IMR-90 (cell line): ENCODE data around the gene SRD5A1. TPM values are rescaled to one million over a fixed set of nuclear protein-coding genes. Genes with fewer than 3 reads are reported as not detected.

Experiments
- ATAC-seq: fragments of 200-7000 bp; cut with Tn5 transposase; 2 replicates; pipeline ENCODE4 v1.9.1; 2020; ENCODE audit warnings: low read depth, mild to moderate bottlenecking, moderate library complexity
- BruUV-seq: library from RNA; stranded (reverse); fragments of 400-500 nt; replicated peaks from 2 replicates; lab custom pipeline; 2021; lab: Mats Ljungman, UMichigan
- CTCF ChIA-PET: fragments of 300-600 bp; formaldehyde crosslinking; extraction: SDS; loops from one replicate; lab custom pipeline; 2021; ENCODE audit warnings: antibody characterized with exemption; lab: Yijun Ruan, JAX
- POLR2A ChIA-PET: fragments of 300-600 bp; sonication (Branson Sonifier 250); formaldehyde crosslinking; loops from one replicate; lab custom pipeline; 2022; ENCODE audit warnings: antibody characterized with exemption; ENCODE audit not compliant: unreplicated experiment; lab: Charles Lee
- DNase-seq: peaks from one replicate; pipeline ENCODE4 v3.0.0; 2013
- H2AFZ ChIP-seq: replicated peaks from 2 replicates; pipeline ENCODE3; 2013; ENCODE audit warnings: low read length, mild to moderate bottlenecking; ENCODE audit not compliant: poor library complexity
- H2AK5ac ChIP-seq: 2 replicates; pipeline ENCODE4 v1.6.1; 2013; ENCODE audit warnings: low read depth, low read length, inconsistent platforms
- H2AK9ac ChIP-seq: replicated peaks from 2 replicates; pipeline ENCODE3; 2013; ENCODE audit warnings: mild to moderate bottlenecking, low read depth, low read length, moderate library complexity; ENCODE audit not compliant: poor library complexity
- H2BK120ac ChIP-seq: 2 replicates; pipeline ENCODE4 v1.6.1; 2013; ENCODE audit warnings: low read depth, low read length, inconsistent platforms
- H2BK15ac ChIP-seq: 3 replicates; pipeline ENCODE4 v1.6.1; 2013; ENCODE audit warnings: low read depth, low read length, inconsistent platforms
- H2BK20ac ChIP-seq: 2 replicates; pipeline ENCODE4 v1.6.1; 2013; ENCODE audit warnings: low read depth, mild to moderate bottlenecking, inconsistent platforms, low read length, moderate library complexity
- H2BK5ac ChIP-seq: 2 replicates; pipeline ENCODE4 v1.6.1; 2013; ENCODE audit warnings: mild to moderate bottlenecking, low read depth, low read length, inconsistent platforms; ENCODE audit not compliant: poor library complexity, severe bottlenecking
- H3K14ac ChIP-seq: replicated peaks from 2 replicates; pipeline ENCODE4 v1.6.1; 2013; ENCODE audit warnings: low read depth, low read length, inconsistent platforms
- H3K18ac ChIP-seq: 2 replicates; pipeline ENCODE4 v1.6.1; 2013; ENCODE audit warnings: low read depth, low read length, control low read depth
- H3K23ac ChIP-seq: 2 replicates; pipeline ENCODE4 v1.6.1; 2013; ENCODE audit warnings: low read depth, low read length, inconsistent platforms
- H3K27ac ChIP-seq: 2 replicates; pipeline ENCODE4 v1.5.1; 2013; ENCODE audit warnings: mild to moderate bottlenecking, control low read depth, low read length; ENCODE audit not compliant: insufficient read depth
- H3K27me3 ChIP-seq: 2 replicates; pipeline ENCODE4 v1.6.1; 2013; ENCODE audit warnings: low read length; ENCODE audit not compliant: control insufficient read depth, insufficient read depth
- H3K36me3 ChIP-seq: 2 replicates; pipeline ENCODE4 v1.6.1; 2013; ENCODE audit warnings: low read length, mixed read lengths; ENCODE audit not compliant: control insufficient read depth, insufficient read depth
- H3K4ac ChIP-seq: 2 replicates; pipeline ENCODE4 v1.6.1; 2013; ENCODE audit warnings: low read depth, low read length, inconsistent platforms
- H3K4me1 ChIP-seq: 2 replicates; pipeline ENCODE4 v1.6.1; 2013; ENCODE audit warnings: low read length, mixed read lengths; ENCODE audit not compliant: control insufficient read depth, insufficient read depth
- H3K4me2 ChIP-seq: 2 replicates; pipeline ENCODE4 v1.6.1; 2013; ENCODE audit warnings: low read depth, mild to moderate bottlenecking, control low read depth, low read length, moderate library complexity
- H3K4me3 ChIP-seq: 2 replicates; pipeline ENCODE4 v1.5.1; 2013; ENCODE audit warnings: low read depth, mild to moderate bottlenecking, control low read depth, low read length, moderate library complexity; ENCODE audit not compliant: insufficient read depth
- H3K56ac ChIP-seq: 2 replicates; pipeline ENCODE4 v1.6.1; 2013; ENCODE audit warnings: low read length, inconsistent platforms; ENCODE audit not compliant: insufficient read depth; ENCODE audit errors: extremely low read depth
- H3K79me1 ChIP-seq, 2 experiments: 2 replicates each; pipeline ENCODE4 v1.6.1; 2013; ENCODE audit warnings: low read length in 2 of 2, inconsistent platforms in 1 of 2, low read depth in 1 of 2
- H3K9ac ChIP-seq: 2 replicates; pipeline ENCODE4 v1.6.1; 2013; ENCODE audit warnings: low read depth, low read length, control low read depth
- H3K9me1 ChIP-seq: 2 replicates; pipeline ENCODE4 v1.6.1; 2013; ENCODE audit warnings: low read length, inconsistent platforms; ENCODE audit not compliant: insufficient read depth
- H3K9me3 ChIP-seq: 2 replicates; pipeline ENCODE4 v1.6.1; 2013; ENCODE audit warnings: low read length; ENCODE audit not compliant: control insufficient read depth, insufficient read depth
- H4K20me1 ChIP-seq: 2 replicates; pipeline ENCODE4 v1.6.1; 2013; ENCODE audit warnings: low read length, inconsistent platforms; ENCODE audit not compliant: insufficient read depth
- H4K5ac ChIP-seq: 2 replicates; pipeline ENCODE4 v1.6.1; 2013; ENCODE audit warnings: mild to moderate bottlenecking, low read depth, low read length, control low read depth
- H4K8ac ChIP-seq, 2 experiments: 2 replicates each; pipeline ENCODE4 v1.6.1; 2013; ENCODE audit warnings: low read depth in 2 of 2, low read length in 2 of 2, control low read depth in 1 of 2, inconsistent platforms in 1 of 2
- H4K91ac ChIP-seq: 2 replicates; pipeline ENCODE4 v1.6.1; 2013; ENCODE audit warnings: low read depth, low read length, inconsistent platforms; ENCODE audit not compliant: insufficient read depth
- BHLHE40 ChIP-seq: fragments of 150-350 bp; IDR thresholded peaks from 2 replicates; pipeline ENCODE4 v1.6.1; 2016; ENCODE audit warnings: mild to moderate bottlenecking, low read depth, low read length
- CEBPB ChIP-seq: IDR thresholded peaks from 2 replicates; pipeline ENCODE4 v1.6.1; 2012; ENCODE audit warnings: low read depth, low read length, improper control_type of control experiment
- CHD1 ChIP-seq: IDR thresholded peaks from 2 replicates; pipeline ENCODE4 v1.6.1; 2012; ENCODE audit warnings: low read depth, low read length, improper control_type of control experiment
- CTCF ChIP-seq: conservative IDR thresholded peaks from 2 replicates; pipeline ENCODE4 v1.5.1; 2012; ENCODE audit warnings: mild to moderate bottlenecking, low read depth, low read length, improper control_type of control experiment
- FOS ChIP-seq: fragments of 150-350 bp; IDR thresholded peaks from 2 replicates; pipeline ENCODE4 v1.6.1; 2016; ENCODE audit warnings: low read depth, low read length
- MAFK ChIP-seq: IDR thresholded peaks from 2 replicates; pipeline ENCODE4 v1.6.1; 2012; ENCODE audit warnings: low read depth, low read length, improper control_type of control experiment
- MAZ ChIP-seq: IDR thresholded peaks from 2 replicates; pipeline ENCODE4 v1.6.1; 2012; ENCODE audit warnings: low read depth, mild to moderate bottlenecking, low read length, improper control_type of control experiment, moderate library complexity, borderline replicate concordance
- MXI1 ChIP-seq: IDR thresholded peaks from 2 replicates; pipeline ENCODE4 v1.6.1; 2012; ENCODE audit warnings: low read depth, mild to moderate bottlenecking, low read length, moderate library complexity, borderline replicate concordance
- NFE2L2 ChIP-seq: fragments of 150-350 bp; IDR thresholded peaks from 2 replicates; pipeline ENCODE4 v1.6.1; 2016; ENCODE audit warnings: low read depth, mild to moderate bottlenecking, low read length
- POLR2A ChIP-seq: IDR thresholded peaks from 2 replicates; pipeline ENCODE4 v1.6.1; 2012; ENCODE audit warnings: mild to moderate bottlenecking, low read depth, low read length
- RAD21 ChIP-seq: IDR thresholded peaks from 2 replicates; pipeline ENCODE4 v1.6.1; 2012; ENCODE audit warnings: low read length, improper control_type of control experiment
- RCOR1 ChIP-seq: IDR thresholded peaks from 2 replicates; pipeline ENCODE4 v1.6.1; 2012; ENCODE audit warnings: mild to moderate bottlenecking, low read length, improper control_type of control experiment; ENCODE audit not compliant: insufficient replicate concordance
- RFX5 ChIP-seq: IDR thresholded peaks from 2 replicates; pipeline ENCODE4 v1.8.0; 2012; ENCODE audit warnings: low read depth, mild to moderate bottlenecking, low read length, moderate library complexity
- SMC3 ChIP-seq: fragments of 150-350 bp; IDR thresholded peaks from 2 replicates; pipeline ENCODE4 v1.6.1; 2016; ENCODE audit warnings: low read depth, mild to moderate bottlenecking, antibody characterized with exemption, low read length, moderate library complexity
- USF2 ChIP-seq: fragments of 150-350 bp; IDR thresholded peaks from 2 replicates; pipeline ENCODE4 v1.6.1; 2017; ENCODE audit warnings: mild to moderate bottlenecking, antibody characterized with exemption, low read length, low read depth
- WGBS, 2 experiments: methylation state at CpG; one replicate each; pipeline versions ENCODE4 v1.1.5 to v1.1.7; 2013; ENCODE audit warnings: missing lambda C conversion rate in 2 of 2; ENCODE audit not compliant: insufficient read length in 1 of 2; ENCODE audit errors: extremely low coverage in 2 of 2; 5-methylcytosine and 5-hydroxymethylcytosine counted together
- dilution Hi-C: fragments of 300-500 bp; cut with HindIII; formaldehyde crosslinking; loops from one replicate; pipeline ENCODE4 v1.14.3; 2018; ENCODE audit warnings: low sequenced_read_pairs; ENCODE audit not compliant: unreplicated experiment
- in situ Hi-C: fragments of 300-500 bp; cut with MboI; formaldehyde crosslinking; loops from 3 replicates; pipeline ENCODE4 v1.14.3; 2019; ENCODE audit warnings: low sequenced_read_pairs, inconsistent platforms, mixed read lengths
- intact Hi-C: fragments of 100-400 bp; cut with micrococcal nuclease; formaldehyde crosslinking; loops from 2 replicates; pipeline ENCODE4 v1.10.0; 2022
- polyA plus RNA-seq, 3 experiments: library from polyadenylated mRNA; depleted of rRNA; stranded (reverse); fragments of >200 nt; gene quantifications; 2 replicates each; pipeline ENCODE4 v1.2.3, GENCODE V29; 2012; ENCODE audit warnings: low replicate concordance in 1 of 3
- total RNA-seq: library from RNA; depleted of rRNA; stranded (reverse); fragments of >200 nt; gene quantifications from 2 replicates; pipeline ENCODE4 v1.2.3, GENCODE V29; 2012
- TF ChIP-seq, protein P1 (sequence below): fragments of 150-350 bp; IDR thresholded peaks from 2 replicates; pipeline ENCODE4 v1.6.1; 2016; ENCODE audit warnings: low read depth, mild to moderate bottlenecking, low read length, moderate library complexity, borderline replicate concordance

The SRD5A1 gene
- total and polyA plus RNA-seq, 2 of the 4 experiments (the other 2 are of a cell fraction): 6.3 to 18.2 TPM

GRCh38 chr5:6597557-6597956 is 35.7 kb upstream of the SRD5A1 start:
- Histone ChIP-seq H3K56ac (no peak overlapping the region), H2BK5ac (no peak overlapping the region), H3K9me1 (no peaks in the 10 kb centered on the region; the same call in 1 of the 2 replicates), H3K23ac (no peak overlapping the region), H2AFZ (no peak overlapping the region), H2AK5ac (no peak overlapping the region), H3K4me2 (no peak overlapping the region), H3K18ac (no peak overlapping the region), H2BK15ac (no peak overlapping the region), H3K9me3 (no peaks in the 10 kb centered on the region), H4K91ac (no peak overlapping the region), H3K27me3 (no peaks in the 10 kb centered on the region), H3K14ac (no peak overlapping the region), H4K8ac (no peak overlapping the region), H3K4me1 (no peaks in the 10 kb centered on the region; the same call in 1 of the 2 replicates), H3K9ac (no peak overlapping the region), H2BK120ac (no peak overlapping the region), H2AK9ac (no peak overlapping the region), H3K36me3 (peaks cover 41% of the 10 kb centered on the region), H3K79me1 (peaks cover 2 to 10% of the 10 kb centered on the region in 2 experiments; a peak in 2 of 4 replicates), H2BK20ac (no peak overlapping the region), H3K4ac (no peak overlapping the region), H4K20me1 (peaks cover 3% of the 10 kb centered on the region), H3K4me3 (no peak overlapping the region), H3K27ac (no peak overlapping the region), H4K5ac (no peak overlapping the region)
- in situ Hi-C loops (loop anchor here (10.0 kb wide), 1 partner anchor 223 kb away; the partner anchor contains the start of gene MED10), intact Hi-C loops (no loop called here), dilution Hi-C loops (no loop called here)
- WGBS, 2 experiments: no CpG with 5 or more reads among the region's 6 CpGs
- ATAC-seq (no peak), DNase-seq (no peak)
- no TSS peak for BruUV-seq
- TF ChIP-seq NFE2L2 (no peak), BHLHE40 (no peak), MXI1 (no peak), POLR2A (no peak), CTCF (no peak), MAFK (no peak), CEBPB (no peak), SMC3 (no peak), MAZ (no peak), CHD1 (no peak), RAD21 (no peak), RCOR1 (no peak), FOS (no peak), RFX5 (no peak), USF2 (no peak)
- TF ChIP-seq, protein P1, sequence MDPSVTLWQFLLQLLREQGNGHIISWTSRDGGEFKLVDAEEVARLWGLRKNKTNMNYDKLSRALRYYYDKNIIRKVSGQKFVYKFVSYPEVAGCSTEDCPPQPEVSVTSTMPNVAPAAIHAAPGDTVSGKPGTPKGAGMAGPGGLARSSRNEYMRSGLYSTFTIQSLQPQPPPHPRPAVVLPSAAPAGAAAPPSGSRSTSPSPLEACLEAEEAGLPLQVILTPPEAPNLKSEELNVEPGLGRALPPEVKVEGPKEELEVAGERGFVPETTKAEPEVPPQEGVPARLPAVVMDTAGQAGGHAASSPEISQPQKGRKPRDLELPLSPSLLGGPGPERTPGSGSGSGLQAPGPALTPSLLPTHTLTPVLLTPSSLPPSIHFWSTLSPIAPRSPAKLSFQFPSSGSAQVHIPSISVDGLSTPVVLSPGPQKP: no peak
- POLR2A ChIA-PET: no interaction called here
- CTCF ChIA-PET: no interaction called here
